ENCODE measurements around the gene EIF2B4.

The EIF2B4 gene

DNA sequence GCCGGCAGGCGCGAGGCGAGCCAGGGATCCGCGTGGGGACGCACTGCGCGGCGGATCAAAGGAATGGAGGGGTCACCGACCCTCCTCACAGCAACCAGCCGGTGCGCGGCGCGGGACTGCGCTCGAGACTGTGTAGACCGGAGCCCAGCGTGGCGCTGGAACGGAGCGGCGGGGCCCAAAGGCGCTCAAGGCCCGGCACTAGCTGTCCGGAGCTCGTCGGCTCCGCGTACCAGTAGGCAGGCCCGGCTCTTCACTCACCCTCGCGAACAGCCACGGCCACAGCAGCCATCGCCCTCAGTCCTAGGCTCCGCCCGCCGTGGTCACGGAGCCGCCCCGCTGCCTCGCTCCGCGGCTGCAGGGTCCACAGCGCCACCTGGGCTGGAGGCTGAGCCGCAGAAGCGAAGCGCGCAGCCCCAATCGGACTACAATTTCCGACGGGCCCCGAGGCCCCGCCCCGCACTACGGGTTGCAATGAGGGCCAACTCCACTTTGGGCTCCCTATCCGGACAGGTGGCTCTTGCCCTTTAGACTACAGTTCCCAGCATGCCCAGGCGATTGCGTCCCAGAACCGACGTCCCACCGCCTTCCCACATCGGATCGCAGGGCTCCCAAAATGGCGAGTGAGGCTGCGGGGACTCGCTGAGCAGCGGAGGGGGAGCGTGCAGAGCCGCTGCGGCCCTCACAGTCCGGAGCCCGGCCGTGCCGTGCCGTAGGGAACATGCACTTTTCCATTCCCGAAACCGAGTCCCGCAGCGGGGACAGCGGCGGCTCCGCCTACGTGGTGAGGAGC is at the start of gene EIF2B4, which contains the start of gene SNX17:
EIF2B4 (minus strand) TSS at position 313 of the 790 bp plus-strand sequence; CDS start at position 289, 24 bp downstream.
SNX17 (plus strand) TSS at position 591 of the 790 bp plus-strand sequence; CDS start at position 719, 128 bp downstream.
- in situ Hi-C loops (cut with MboI; ENCODE audit: low sequenced_read_pairs), result no loop called here

DNA sequence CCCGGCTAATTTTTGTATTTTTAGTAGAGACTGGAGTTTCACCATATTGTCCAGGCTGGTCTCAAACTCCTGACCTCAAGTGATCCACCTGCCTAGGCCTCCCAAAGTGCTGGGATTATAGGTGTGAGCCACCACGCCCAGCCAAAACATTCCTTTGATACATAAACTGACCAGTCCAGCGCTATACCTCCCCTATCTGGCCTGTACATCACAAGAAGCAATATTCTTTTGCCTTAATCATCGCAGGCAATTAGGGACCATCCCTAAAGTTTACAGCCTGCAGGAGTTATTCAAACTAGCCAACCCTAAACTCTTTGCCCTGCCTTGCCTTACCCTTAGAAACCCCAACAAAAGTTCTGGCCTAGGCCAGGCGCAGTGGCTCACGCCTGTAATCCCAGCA is 46.0 kb upstream of the EIF2B4 start:
- in situ Hi-C loops (cut with MboI; ENCODE audit: low sequenced_read_pairs), result no loop called here

DNA sequence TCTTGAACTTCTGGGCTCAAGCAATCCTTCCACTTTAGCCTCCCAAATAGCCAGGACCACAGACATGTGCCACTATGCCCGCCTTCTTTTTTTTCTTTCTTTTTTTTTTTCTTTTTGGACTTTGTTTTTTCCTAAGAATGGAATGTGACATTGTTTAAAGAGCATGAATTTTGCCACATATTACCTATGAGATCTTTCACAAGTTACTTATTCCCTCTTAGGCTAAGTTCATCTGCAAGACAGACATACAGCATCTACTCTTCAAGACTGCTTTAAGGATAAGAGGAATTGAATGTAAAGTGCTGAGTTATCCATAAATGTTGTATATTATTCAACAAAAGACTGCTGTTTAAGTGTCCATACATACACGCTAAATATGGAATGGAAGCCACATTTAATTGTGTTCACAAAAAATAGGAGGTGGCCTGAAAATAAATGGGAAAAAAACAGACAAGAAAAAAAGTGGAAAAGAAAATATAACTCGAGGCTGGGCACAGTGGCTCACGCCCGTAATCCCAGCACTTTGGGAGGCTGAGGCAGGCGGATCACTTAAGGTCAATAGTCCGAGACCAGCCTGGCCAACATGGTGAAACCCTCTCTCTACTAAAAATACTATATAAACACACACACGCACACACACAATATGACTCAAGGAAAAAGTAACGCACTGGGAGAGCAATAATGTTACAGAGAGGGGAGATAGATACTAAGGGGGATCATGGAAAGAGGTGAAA is 42.4 kb upstream of the EIF2B4 start:
- in situ Hi-C loops (cut with MboI; ENCODE audit: low sequenced_read_pairs), result no loop called here

DNA sequence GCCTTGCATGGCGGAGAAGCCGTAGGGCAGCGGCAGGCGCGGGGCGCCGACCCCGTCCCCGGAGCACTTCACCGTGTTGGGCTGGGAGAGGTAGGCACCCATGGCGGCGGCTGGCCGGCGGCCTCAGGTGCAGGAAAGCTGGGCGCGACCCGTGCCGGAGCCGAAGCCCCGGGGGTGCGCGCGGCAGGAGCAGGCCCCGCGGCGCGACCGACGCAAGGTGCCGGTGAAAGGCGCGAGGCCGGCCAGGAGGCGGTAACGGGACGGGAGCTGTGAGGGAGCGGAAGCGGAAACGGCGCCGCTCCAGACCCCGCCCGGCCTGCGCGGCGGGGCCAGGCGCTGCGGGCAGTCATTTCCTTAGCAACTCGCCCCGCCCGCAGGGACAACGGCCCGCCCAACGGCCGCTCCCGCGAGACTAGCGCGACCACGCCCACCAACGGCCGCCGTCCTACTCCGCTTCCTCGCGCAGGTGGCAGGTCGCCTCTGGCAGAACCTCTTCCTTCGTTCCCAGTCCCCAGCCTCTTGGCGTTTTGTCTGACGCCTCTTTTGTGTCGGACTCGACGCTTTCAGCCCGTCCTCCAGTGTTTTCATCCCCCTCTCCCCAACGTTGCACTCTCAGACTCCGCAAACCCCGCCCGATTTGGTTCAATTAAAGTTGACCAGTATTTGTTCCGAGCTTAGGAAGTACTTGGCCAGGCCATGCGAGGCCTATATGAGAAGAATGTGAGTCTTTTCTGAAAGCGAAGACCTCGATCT is 39.4 kb upstream of the EIF2B4 start, which contains the start of gene PPM1G:
PPM1G (minus strand) TSS at position 271 of the 753 bp plus-strand sequence; CDS start at position 102, 169 bp downstream.
- in situ Hi-C loops (cut with MboI; ENCODE audit: low sequenced_read_pairs), result no loop called here

DNA sequence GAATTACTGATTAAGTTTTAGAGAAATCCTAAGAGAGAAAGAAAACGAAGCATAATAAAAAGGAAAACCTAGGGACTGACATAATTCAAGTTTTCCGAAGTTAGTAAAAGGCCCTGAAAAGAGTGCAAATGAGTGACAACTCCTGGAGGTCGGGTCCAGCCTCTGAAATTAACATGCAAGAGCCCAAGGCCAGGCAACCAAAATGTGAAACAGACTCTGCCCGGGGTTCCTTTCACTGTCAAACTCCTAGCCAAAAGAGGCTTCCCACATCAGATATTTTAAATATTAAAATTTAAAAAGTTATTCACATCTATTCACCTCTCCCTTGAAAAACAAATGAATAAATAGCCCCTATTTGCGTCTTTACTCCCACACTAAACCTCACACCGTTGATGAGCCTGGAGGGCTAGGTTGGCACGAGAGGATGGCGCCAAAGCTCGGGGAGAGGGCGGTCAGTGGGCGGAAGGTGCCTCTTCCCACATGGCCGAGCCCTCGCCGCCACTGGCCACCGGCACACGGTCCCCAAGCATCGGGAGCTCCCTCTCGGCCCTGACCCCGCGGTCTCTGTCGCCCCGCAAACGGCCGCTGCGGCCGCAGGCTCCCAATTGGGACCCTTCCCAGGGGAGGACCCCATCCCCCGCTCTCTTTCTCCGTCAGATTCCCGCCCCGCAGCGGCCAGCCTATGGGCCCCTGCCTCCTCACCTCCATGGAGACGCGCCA is 38.6 kb upstream of the EIF2B4 start:
- in situ Hi-C loops (cut with MboI; ENCODE audit: low sequenced_read_pairs), result no loop called here

DNA sequence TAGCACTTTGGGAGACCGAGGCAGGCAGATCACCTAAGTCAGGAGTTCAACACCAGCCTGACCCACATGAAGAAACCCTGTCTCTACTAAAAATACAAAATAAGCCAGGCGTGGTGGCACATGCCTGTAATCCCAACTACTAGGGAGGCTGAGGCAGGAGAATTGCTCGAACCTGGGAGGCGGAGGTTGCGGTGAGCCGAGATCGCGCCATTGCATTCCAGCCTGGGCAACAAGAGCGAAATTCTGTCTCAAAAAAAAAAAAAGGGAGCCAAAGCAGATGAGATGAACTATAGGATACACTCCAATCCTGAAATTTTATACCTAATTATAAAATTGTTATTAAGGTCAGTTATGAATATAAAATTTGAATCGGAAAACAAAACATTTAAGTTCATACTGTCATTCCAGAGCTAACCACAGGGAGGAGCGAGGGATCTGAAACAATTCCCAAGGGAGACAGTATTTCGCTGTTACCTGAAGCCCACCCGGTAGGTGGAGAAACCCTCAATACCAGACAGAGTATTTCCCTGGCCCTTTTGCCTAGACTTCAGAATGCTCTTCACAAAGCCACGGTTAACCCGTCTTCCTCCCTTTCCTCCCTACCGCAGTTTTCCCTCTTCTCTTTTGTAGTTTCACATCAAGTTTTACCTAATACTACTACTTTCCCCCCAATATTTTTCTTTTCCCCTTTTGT is 37.8 kb upstream of the EIF2B4 start:
- in situ Hi-C loops (cut with MboI; ENCODE audit: low sequenced_read_pairs), result no loop called here

DNA sequence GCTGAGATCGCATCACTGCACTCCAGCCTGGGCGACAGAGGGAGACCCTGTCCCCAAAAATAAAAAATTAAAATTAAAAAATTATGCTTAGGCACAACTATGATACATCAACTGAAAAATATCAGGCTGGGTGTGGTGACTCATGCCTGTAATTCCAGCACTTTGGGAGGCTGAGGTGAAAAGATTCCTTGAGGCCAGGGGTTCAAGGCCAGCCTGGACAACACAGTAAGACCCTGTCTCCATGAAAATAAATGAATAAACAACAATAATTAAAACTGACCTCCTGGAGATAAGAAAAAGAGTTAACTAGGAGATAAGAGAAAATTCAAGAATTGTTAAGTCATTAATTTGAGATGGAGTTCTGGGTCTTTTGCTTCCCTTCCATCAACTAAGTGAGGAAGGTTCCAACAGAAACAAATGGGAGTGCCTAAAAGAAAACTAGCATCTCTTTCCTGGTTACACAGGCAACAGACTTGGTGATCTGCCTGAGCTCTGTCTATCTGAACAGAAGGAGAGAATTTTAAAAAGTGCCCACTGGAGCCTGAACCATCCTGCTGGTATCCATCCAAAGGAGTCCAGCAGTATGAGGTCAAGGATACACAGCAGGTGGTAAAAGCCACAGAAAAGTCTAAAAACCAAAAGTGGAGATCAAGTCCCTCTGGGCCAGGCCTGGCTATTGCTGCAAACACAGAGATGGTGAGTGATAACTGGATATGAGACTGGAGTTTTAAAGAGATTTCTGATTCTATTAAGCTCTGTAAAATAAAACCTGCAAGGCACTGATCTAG is 30.4 kb upstream of the EIF2B4 start:
- in situ Hi-C loops (cut with MboI; ENCODE audit: low sequenced_read_pairs), result no loop called here

DNA sequence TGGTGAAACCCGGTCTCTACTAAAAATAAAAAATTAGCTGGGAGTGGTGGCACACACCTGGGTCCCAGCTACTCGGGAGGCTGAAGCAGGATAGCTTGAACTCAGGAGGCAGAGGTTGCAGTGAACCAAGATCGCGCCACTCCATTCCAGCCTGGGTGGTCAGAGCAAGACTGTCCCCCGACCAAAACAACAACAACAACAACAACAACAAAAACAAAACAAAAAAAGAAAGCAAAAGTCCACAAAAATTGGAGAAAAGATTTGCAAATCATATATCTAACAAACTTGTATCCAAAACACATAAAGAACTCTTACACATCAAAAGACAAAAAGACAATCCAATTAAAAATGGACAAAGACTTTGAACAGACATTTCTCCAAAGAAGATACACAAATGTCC is 28.8 kb upstream of the EIF2B4 start:
- in situ Hi-C loops (cut with MboI; ENCODE audit: low sequenced_read_pairs), result no loop called here

DNA sequence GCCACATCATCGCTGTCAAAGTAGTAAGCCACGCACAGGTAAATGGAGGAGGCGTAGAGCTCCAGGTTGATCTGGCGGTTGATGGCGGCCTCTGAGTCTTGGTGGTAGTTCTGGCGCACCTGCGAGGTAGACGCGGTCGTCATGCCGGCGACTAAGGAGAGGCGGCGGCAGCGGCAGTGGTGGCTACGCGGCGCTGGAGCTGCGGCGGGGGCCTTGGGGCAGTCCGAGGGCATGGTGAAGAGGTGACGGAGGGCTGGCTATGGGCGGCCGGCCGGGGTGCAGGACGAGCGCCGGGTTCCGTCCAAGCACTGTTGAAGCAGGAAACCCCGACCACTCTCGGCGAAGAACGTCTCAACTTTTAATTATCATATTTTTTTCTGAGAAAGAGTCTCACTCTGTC is 23.1 kb upstream of the EIF2B4 start:
- in situ Hi-C loops (cut with MboI; ENCODE audit: low sequenced_read_pairs), result no loop called here

DNA sequence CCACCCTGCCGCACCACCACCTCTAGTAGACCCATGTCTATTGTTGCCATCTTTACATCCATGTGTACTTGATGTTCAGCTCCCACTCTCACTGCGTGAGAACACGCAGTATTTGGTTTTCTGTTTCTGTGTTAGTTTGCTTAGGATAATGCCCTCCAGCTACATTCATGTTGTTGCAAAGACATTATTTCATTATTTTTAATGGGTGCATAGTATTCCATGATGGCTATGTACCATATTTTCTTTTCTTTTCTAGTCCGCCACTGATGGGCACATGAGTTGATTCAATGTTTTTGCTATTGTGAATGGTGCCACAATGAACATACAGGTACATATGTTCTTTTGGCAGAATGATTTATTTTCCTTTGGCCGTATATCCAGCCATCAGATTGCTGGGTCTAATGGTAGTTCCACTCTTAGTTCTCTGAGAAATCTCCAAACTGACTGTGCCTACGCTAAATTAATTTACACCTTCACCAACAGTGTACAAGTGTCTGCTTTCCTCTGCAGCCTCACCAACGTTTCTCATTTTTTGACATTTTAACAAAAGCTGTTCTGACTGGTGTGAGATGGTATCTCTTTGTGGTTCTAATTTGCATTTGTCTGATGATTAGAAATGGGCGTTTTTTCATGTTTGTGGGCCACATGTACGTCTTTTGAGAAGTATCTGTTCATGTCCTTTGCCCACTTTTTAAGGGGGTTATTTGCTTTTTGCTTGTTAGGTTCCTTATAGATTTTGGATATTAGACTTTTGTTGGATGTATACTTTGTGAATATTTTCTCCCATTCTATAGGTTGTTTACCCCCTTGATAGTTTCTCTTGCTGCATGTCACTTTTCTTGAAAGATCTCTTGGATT is 20.9 kb upstream of the EIF2B4 start:
- in situ Hi-C loops (cut with MboI; ENCODE audit: low sequenced_read_pairs), result no loop called here

DNA sequence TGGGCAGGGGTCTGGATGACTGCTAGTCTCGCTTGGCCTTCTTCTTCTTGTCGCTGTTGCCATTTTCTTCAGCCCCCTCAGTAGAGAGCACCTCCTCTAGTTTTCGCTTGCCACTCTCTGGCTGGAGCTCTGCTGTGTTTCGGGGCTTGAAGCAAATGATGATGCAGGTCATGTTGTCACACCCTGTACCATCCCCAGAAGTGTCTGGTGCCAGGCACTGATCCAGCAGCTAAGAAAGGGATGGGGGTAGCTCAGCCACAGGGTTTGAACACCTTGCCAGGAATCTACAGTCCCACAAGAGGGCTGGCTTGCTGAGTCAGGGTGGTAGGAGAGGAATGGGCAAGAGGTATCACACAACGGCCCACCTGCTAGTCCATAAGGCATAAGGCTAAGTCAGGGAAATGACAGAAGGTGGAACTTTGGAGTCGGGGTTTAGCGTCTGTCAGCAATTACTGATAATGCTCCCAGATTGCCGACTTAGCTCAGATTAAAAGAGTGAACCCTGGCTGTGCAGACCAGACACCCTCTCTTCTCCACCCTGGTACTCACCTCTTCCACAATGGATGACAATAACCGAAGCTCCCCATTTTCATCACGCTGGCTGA is 11.5 kb upstream of the EIF2B4 start:
- in situ Hi-C loops (cut with MboI; ENCODE audit: low sequenced_read_pairs), result no loop called here

DNA sequence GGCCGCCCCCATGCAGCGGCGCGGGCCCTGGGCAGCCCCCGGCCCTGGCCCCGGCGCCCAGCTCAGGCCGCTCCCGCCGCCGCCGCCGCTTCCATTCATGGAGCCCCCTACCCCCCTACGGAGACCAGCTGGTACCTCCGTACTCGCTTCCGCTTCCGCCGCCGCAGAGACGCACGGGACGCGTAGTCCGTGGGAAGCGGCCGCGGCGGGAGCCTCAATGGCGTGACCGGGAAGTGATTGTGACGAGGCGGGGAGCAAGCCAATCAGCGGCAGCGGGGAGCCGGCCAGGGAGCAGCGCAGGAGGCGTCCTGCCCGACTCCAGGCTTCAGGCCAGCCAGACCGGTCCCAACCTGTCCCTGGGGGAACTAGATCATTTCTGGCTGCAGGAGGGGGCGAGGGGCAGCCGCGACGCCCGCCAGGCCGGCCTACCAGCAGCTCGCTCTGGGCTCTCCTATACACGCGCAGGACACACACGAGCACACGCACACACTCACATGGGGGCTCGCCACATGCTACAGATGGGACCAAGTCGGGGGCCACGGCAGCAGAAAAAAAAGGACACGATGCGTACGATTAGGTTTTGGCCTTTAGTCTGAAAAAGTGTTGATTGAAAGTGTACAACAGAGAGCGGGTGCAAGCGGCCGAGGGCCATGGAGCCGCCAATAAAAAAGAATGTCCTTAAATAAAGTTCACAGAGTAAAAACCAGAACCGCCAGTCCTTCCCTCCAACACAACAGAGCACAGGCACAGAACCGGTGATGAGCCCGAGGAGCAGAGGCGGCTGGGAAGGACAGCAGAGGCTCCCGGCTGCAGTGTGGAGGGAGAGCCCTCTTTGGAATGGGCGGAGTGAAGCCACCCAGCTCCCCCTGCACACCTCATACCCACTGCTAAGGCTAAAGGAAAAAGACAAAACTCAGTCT is 10.7 kb upstream of the EIF2B4 start, which contains the start of gene ZNF513:
ZNF513 (minus strand) TSS at position 109 of the 920 bp plus-strand sequence. CDS start 208 bp downstream, outside the sequence.
- in situ Hi-C loops (cut with MboI; ENCODE audit: low sequenced_read_pairs), result no loop called here

DNA sequence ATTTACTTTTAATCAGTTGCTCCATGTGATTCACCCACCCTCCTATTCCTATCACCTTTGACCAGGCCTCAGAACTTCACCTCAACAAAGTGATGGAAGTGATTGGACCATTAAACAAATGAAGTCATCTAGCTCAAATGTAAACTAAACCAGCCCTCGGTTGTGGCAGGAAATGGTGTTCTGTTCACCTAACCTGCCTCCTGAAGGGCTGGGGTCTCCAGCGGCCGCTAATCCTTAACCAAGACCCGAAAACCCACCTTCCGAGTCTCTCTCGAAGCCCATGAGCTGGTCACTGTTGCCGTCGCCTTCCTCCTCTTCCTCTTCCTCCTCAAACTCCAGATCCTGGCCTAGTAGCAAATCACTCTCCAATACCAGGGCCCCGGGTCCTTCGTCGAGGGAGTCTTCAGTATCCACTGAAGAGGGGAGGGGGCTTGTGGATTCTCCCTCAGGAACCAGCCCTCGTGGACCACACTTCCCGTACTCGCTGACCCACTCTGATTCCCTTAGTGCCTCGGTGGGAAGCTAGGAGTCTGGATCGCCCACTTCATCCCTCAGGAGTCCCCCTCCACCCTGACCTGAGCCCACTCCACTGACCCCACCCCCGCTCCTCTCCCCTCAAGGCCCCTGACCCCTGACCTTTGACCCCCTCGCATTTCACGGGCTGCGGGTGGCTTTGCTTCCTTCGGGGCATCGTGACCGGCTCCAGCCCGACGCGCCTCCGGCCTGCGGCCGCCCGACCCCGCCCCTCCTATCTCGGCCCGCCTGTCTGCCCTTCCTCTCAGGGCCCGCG is 9.9 kb upstream of the EIF2B4 start:
- in situ Hi-C loops (cut with MboI; ENCODE audit: low sequenced_read_pairs), result no loop called here

DNA sequence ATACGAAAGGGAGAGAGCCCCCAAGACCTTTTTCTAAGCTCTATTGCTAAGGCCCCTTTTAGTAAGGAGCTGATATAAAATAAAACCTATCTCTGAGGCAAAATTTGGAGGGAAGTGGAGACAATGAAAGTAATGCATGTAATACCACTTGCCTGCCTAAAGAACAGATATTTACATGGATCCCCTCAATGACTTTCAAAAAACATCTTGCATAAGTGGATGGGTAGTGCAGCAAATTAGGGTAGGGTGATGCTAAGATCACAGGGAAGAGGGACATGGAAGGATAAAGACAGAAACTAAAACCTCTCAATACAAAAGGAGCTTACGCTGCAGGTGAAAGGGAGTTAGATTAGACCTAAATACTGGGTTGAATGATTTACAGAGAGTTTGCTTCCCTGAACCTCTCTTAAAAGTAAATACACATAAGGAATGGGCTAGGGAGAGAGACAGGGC is 9.3 kb upstream of the EIF2B4 start:
- in situ Hi-C loops (cut with MboI; ENCODE audit: low sequenced_read_pairs), result no loop called here

DNA sequence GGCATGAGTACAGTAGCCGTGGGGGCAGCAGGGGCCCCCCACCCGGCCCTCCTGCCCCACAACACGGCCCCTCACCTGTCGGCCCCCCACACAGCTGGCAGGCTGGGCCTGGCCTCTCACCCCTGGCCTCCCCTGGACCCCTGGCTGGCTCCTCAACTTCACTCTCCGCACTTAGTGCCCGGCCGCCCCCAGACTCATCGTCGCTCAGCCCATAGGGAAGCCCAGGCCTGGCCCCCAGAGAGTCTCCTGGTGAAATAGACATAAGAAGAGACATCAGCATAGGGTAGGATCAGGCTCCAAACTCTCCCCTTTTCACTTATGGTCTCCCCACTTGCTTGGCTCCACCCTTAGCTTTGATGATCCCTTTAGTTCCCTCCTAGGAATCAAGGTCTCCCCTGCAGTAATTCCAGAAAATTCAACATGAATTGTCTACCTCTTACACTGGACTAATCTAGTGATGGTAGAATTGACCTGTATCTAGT is 8.7 kb upstream of the EIF2B4 start:
- in situ Hi-C loops (cut with MboI; ENCODE audit: low sequenced_read_pairs), result no loop called here
